Right cardiac atrium (tissue), 5 donors: ENCODE data around the gene SLC46A3. TPM values are rescaled to one million over a fixed set of nuclear protein-coding genes. Genes with fewer than 3 reads are reported as not detected.
"Not testable (repeated sequence)": the region's sequence is repeated elsewhere in the genome, so short reads cannot be mapped to it uniquely, and the experiment has no call there.

Experiments used
- ATAC-seq, 2 donors: fragments of 200-7000 bp; cut with Tn5 transposase; one replicate each; pipeline versions ENCODE4 v1.8.0 to v1.9.1; 2020; ENCODE audit warnings: moderate library complexity in 2 of 2, mild to moderate bottlenecking in 1 of 2
- DNase-seq, 3 donors: peaks; one replicate each; pipeline ENCODE4 v3.0.0-alpha.2; 2020
- H3K27ac ChIP-seq: one replicate; pipeline ENCODE4 v1.5.1; 2013; ENCODE audit warnings: mild to moderate bottlenecking, low read length, control low read depth, moderate library complexity
- H3K27me3 ChIP-seq: one replicate; pipeline ENCODE4 v1.6.1; 2013; ENCODE audit not compliant: control insufficient read depth, insufficient read depth
- H3K4me1 ChIP-seq: one replicate; pipeline ENCODE4 v1.6.1; 2013; ENCODE audit warnings: low read length; ENCODE audit not compliant: control insufficient read depth, insufficient read depth
- H3K4me3 ChIP-seq: one replicate; pipeline ENCODE4 v1.5.1; 2013; ENCODE audit warnings: low read length, control low read depth
- H3K9me3 ChIP-seq: one replicate; pipeline ENCODE4 v1.6.1; 2013; ENCODE audit warnings: low read length; ENCODE audit not compliant: control insufficient read depth
- WGBS: extraction: QIAGEN DNeasy Blood & Tissue Kit; methylation state at CpG from one replicate; pipeline ENCODE4 v1.1.7; 2013; 5-methylcytosine and 5-hydroxymethylcytosine counted together
- intact Hi-C, 4 donors: fragments of 100-400 bp; cut with DNase I; formaldehyde crosslinking; loops; one replicate each; pipeline versions ENCODE4 v1.11.0 to v1.14.0; 2022 to 2023
- polyA plus RNA-seq: library from polyadenylated mRNA; stranded (reverse); fragments of 200-250 nt; gene quantifications from one replicate; pipeline ENCODE4 v1.2.3, GENCODE V29; 2013
- total RNA-seq, 4 donors: library from RNA; stranded (reverse); fragmentation: NEBNext Ultra II Directional; extraction: Animal tissue kit (Norgen Biotek cat#: 25700); gene quantifications; one replicate each; pipeline ENCODE4 v1.2.1, GENCODE V29; 2021
- donor health status: healthy with polysubstance abuse.
- donor health status: DM: no; HTN: yes; CAD: no.
- donor health status: DM: no; HTN: no; CAD: no.
- donor health status: DM: no; HTN: yes; CAD: no; lungs with severe emphysema.
- donor health status: DM: yes; HTN: yes; CAD: no.

Gene SLC46A3
- total and polyA plus RNA-seq, 5 donors = 14.1 to 22.2 (median 18.7) TPM

GRCh38 chr13:28747851-28748250 is 29.1 kb upstream of the SLC46A3 start:
- no peaks in the 10 kb centered on the region for H3K27me3 ChIP-seq
- no peak for ATAC-seq
- H3K4me3 ChIP-seq = no peak overlapping the region
- intact Hi-C loops = no loop called here
- 85% methylated on average over 1 of the region's 1 CpG for WGBS
- no peak overlapping the region for H3K27ac ChIP-seq
- no peak for DNase-seq
- H3K9me3 ChIP-seq = no peaks in the 10 kb centered on the region
- peaks cover 9% of the 10 kb centered on the region for H3K4me1 ChIP-seq

GRCh38 chr13:28746287-28746612 is 27.5 kb upstream of the SLC46A3 start:
- no peak for ATAC-seq
- H3K27me3 ChIP-seq = no peaks in the 10 kb centered on the region
- no peaks in the 10 kb centered on the region for H3K9me3 ChIP-seq
- WGBS = 57% methylated on average over 4 of the region's 4 CpGs
- H3K4me1 ChIP-seq = peaks cover 6% of the 10 kb centered on the region
- H3K4me3 ChIP-seq = no peak overlapping the region
- no peak overlapping the region for H3K27ac ChIP-seq
- intact Hi-C loops = no loop called here
- no peak for DNase-seq

GRCh38 chr13:28744656-28745055 is 25.9 kb upstream of the SLC46A3 start:
- no peak for ATAC-seq
- Histone ChIP-seq H3K27me3 (no peaks in the 10 kb centered on the region), H3K4me3 (no peak overlapping the region), H3K9me3 (no peaks in the 10 kb centered on the region), H3K4me1 (peaks cover 3% of the 10 kb centered on the region), H3K27ac (no peak overlapping the region)
- intact Hi-C loops = no loop called here
- 62% methylated on average over 6 of the region's 6 CpGs for WGBS
- DNase-seq = no peak

- Histone ChIP-seq H3K9me3 (no peaks in the 10 kb centered on the region), H3K4me1 (peaks cover 3% of the 10 kb centered on the region), H3K27ac (no peak overlapping the region), H3K27me3 (no peaks in the 10 kb centered on the region), H3K4me3 (no peak overlapping the region)
- intact Hi-C loops = no loop called here
- DNase-seq (peak in 2 of 3 donors; percentile 24 to 61), ATAC-seq (peak in 1 of 2 donors; percentile 51)
- 45% methylated on average over 6 of the region's 6 CpGs for WGBS
These were observed 25.3 kb upstream of the SLC46A3 start for GRCh38 chr13:28744091-28744536.

GRCh38 chr13:28743499-28744083 is 24.8 kb upstream of the SLC46A3 start:
- intact Hi-C loops = no loop called here
- no peaks in the 10 kb centered on the region for H3K27me3 ChIP-seq
- WGBS = 78% methylated on average over 4 of the region's 4 CpGs
- no peak for DNase-seq
- no peaks in the 10 kb centered on the region for H3K9me3 ChIP-seq
- no peak for ATAC-seq
- peaks cover 3% of the 10 kb centered on the region for H3K4me1 ChIP-seq
- no peak overlapping the region for H3K4me3 ChIP-seq
- H3K27ac ChIP-seq = no peak overlapping the region

- no peak for ATAC-seq
- intact Hi-C loops = no loop called here
- H3K4me1 ChIP-seq = peaks cover 3% of the 10 kb centered on the region
- no peak overlapping the region for H3K27ac ChIP-seq
- 89% methylated on average over 3 of the region's 3 CpGs for WGBS
- no peak overlapping the region for H3K4me3 ChIP-seq
- H3K9me3 ChIP-seq = no peaks in the 10 kb centered on the region
- no peak for DNase-seq
- no peaks in the 10 kb centered on the region for H3K27me3 ChIP-seq
These were observed 24.2 kb upstream of the SLC46A3 start for GRCh38 chr13:28743020-28743419.

- H3K9me3 ChIP-seq, H3K27ac ChIP-seq, H3K27me3 ChIP-seq, H3K4me1 ChIP-seq, DNase-seq, ATAC-seq, intact Hi-C loops, H3K4me3 ChIP-seq: not testable (repeated sequence)
- WGBS = 83% methylated on average over 9 of the region's 11 CpGs
These were observed 23.7 kb upstream of the SLC46A3 start for GRCh38 chr13:28742445-28742844.

- Histone ChIP-seq H3K9me3 (no peaks in the 10 kb centered on the region), H3K4me3 (no peak overlapping the region), H3K4me1 (peaks cover 3% of the 10 kb centered on the region), H3K27me3 (no peaks in the 10 kb centered on the region), H3K27ac (no peak overlapping the region)
- ATAC-seq (peak; percentile 40 to 47), DNase-seq (no peak)
- intact Hi-C loops = no loop called here
- 44% methylated on average over 1 of the region's 1 CpG for WGBS
These were observed 22.3 kb upstream of the SLC46A3 start for GRCh38 chr13:28741084-28741491.

- no peak overlapping the region for H3K4me3 ChIP-seq
- H3K4me1 ChIP-seq = peaks cover 3% of the 10 kb centered on the region
- ATAC-seq = no peak
- no peak for DNase-seq
- no peak overlapping the region for H3K27ac ChIP-seq
- no peaks in the 10 kb centered on the region for H3K27me3 ChIP-seq
- 86% methylated on average over 3 of the region's 3 CpGs for WGBS
- no peaks in the 10 kb centered on the region for H3K9me3 ChIP-seq
- intact Hi-C loops = no loop called here
These were observed 20.6 kb upstream of the SLC46A3 start for GRCh38 chr13:28739376-28739775.

GRCh38 chr13:28735481-28736029 is 16.8 kb upstream of the SLC46A3 start:
- DNase-seq (no peak), ATAC-seq (no peak)
- Histone ChIP-seq H3K4me3 (no peak overlapping the region), H3K4me1 (no peaks in the 10 kb centered on the region), H3K9me3 (no peaks in the 10 kb centered on the region), H3K27ac (no peak overlapping the region), H3K27me3 (no peaks in the 10 kb centered on the region)
- intact Hi-C loops = no loop called here
- 83% methylated on average over 8 of the region's 8 CpGs for WGBS

GRCh38 chr13:28734906-28735305 is 16.1 kb upstream of the SLC46A3 start:
- Histone ChIP-seq H3K27me3 (no peaks in the 10 kb centered on the region), H3K4me1 (no peaks in the 10 kb centered on the region), H3K9me3 (no peaks in the 10 kb centered on the region), H3K27ac (no peak overlapping the region), H3K4me3 (no peak overlapping the region)
- DNase-seq (no peak), ATAC-seq (no peak)
- 53% methylated on average over 2 of the region's 2 CpGs for WGBS
- intact Hi-C loops = no loop called here

GRCh38 chr13:28730762-28731161 is 12.0 kb upstream of the SLC46A3 start:
- no peak for ATAC-seq

More at GRCh38 chr13:28730762-28731161, 12.0 kb upstream of the SLC46A3 start:
- DNase-seq = no peak
- H3K27ac ChIP-seq = no peak overlapping the region
- H3K4me3 ChIP-seq = no peak overlapping the region
- no peaks in the 10 kb centered on the region for H3K27me3 ChIP-seq
- intact Hi-C loops = no loop called here
- no peaks in the 10 kb centered on the region for H3K9me3 ChIP-seq
- 87% methylated on average over 3 of the region's 3 CpGs for WGBS
- no peaks in the 10 kb centered on the region for H3K4me1 ChIP-seq
